PC-9 (cell line): ENCODE measurements around the gene TMEM222. TPM values are rescaled to one million over a fixed set of nuclear protein-coding genes. Genes with fewer than 3 reads are reported as not detected.

Source experiments
- BruUV-seq: library from RNA; stranded (reverse); fragments of 400-500 nt; replicated peaks from 2 replicates; lab custom pipeline; 2021; lab: Mats Ljungman, UMichigan
- CTCF ChIA-PET: fragments of 300-600 bp; sonication (Branson Sonifier 250); formaldehyde crosslinking; loops from one replicate; lab custom pipeline; 2022; ENCODE audit warnings: antibody characterized with exemption; lab: Charles Lee
- POLR2A ChIA-PET: fragments of 300-600 bp; sonication (Branson Sonifier 250); formaldehyde crosslinking; loops from one replicate; lab custom pipeline; 2022; ENCODE audit warnings: antibody characterized with exemption; ENCODE audit not compliant: unreplicated experiment; lab: Charles Lee
- DNase-seq, 2 experiments: peaks; one replicate each; pipeline versions ENCODE4 v3.0.0 to v3.0.0-alpha.2; 2015 to 2022; ENCODE audit warnings: mixed read lengths in 1 of 2
- H2AFZ ChIP-seq: fragments of 200-600 bp; sonication (generic); 2 replicates; pipeline ENCODE4 v1.8.1; 2017; ENCODE audit warnings: antibody characterized with exemption
- H3F3A ChIP-seq: fragments of 200-600 bp; sonication (generic); 2 replicates; pipeline ENCODE4 v1.8.1; 2017; ENCODE audit warnings: antibody characterized with exemption, mild to moderate bottlenecking, low read depth; ENCODE audit not compliant: insufficient read depth
- H3K27ac ChIP-seq: fragments of 200-600 bp; sonication (generic); 2 replicates; pipeline ENCODE4 v1.6.1; 2016; ENCODE audit warnings: mixed run types
- H3K27me3 ChIP-seq: fragments of 200-600 bp; sonication (generic); 2 replicates; pipeline ENCODE4 v1.6.1; 2016; ENCODE audit warnings: low read depth, mixed run types; ENCODE audit not compliant: insufficient read depth
- H3K36me3 ChIP-seq: fragments of 200-600 bp; sonication (generic); 2 replicates; pipeline ENCODE4 v1.6.1; 2016; ENCODE audit warnings: low read depth, mixed run types
- H3K4me1 ChIP-seq: fragments of 200-600 bp; sonication (generic); replicated peaks from 2 replicates; pipeline ENCODE4 v1.6.1; 2016; ENCODE audit warnings: mixed run types; ENCODE audit not compliant: insufficient read depth
- H3K4me2 ChIP-seq: fragments of 200-600 bp; sonication (generic); 2 replicates; pipeline ENCODE4 v1.6.1; 2017; ENCODE audit warnings: mixed run types
- H3K4me3 ChIP-seq: fragments of 200-600 bp; sonication (generic); 2 replicates; pipeline ENCODE4 v1.6.1; 2016; ENCODE audit warnings: mixed run types
- H3K79me2 ChIP-seq: fragments of 200-600 bp; sonication (generic); 2 replicates; pipeline ENCODE4 v1.6.1; 2017; ENCODE audit warnings: low read depth, mixed run types
- H3K9me2 ChIP-seq: fragments of 200-600 bp; sonication (generic); 2 replicates; pipeline ENCODE4 v1.8.1; 2017; ENCODE audit warnings: mild to moderate bottlenecking; ENCODE audit not compliant: insufficient read depth
- H3K9me3 ChIP-seq: fragments of 200-600 bp; sonication (generic); 2 replicates; pipeline ENCODE4 v1.8.1; 2016; ENCODE audit warnings: low read depth; ENCODE audit not compliant: insufficient read depth
- H4K20me1 ChIP-seq: fragments of 200-600 bp; sonication (generic); 2 replicates; pipeline ENCODE4 v1.8.1; 2017; ENCODE audit not compliant: insufficient read depth
- EZH2 ChIP-seq: fragments of 200-600 bp; sonication (generic); IDR thresholded peaks from 2 replicates; pipeline ENCODE4 v1.8.0; 2017; ENCODE audit warnings: antibody characterized with exemption, low read depth
- intact Hi-C: fragments of 100-400 bp; cut with micrococcal nuclease; formaldehyde crosslinking; loops from one replicate; pipeline ENCODE4 v1.10.0; 2022; ENCODE audit not compliant: unreplicated experiment
- total RNA-seq: library from RNA; stranded (reverse); gene quantifications from 2 replicates; pipeline ENCODE4 v1.2.3, GENCODE V29; 2021
- TF ChIP-seq, protein P1 (sequence below): fragments of 200-600 bp; sonication (generic); conservative IDR thresholded peaks from 2 replicates; pipeline ENCODE4 v1.6.1; 2017; ENCODE audit warnings: mixed run types, antibody characterized with exemption, mild to moderate bottlenecking, moderate library complexity

Gene TMEM222
- total RNA-seq, 1 experiment from 2014 or later = 32.8 TPM

DNA sequence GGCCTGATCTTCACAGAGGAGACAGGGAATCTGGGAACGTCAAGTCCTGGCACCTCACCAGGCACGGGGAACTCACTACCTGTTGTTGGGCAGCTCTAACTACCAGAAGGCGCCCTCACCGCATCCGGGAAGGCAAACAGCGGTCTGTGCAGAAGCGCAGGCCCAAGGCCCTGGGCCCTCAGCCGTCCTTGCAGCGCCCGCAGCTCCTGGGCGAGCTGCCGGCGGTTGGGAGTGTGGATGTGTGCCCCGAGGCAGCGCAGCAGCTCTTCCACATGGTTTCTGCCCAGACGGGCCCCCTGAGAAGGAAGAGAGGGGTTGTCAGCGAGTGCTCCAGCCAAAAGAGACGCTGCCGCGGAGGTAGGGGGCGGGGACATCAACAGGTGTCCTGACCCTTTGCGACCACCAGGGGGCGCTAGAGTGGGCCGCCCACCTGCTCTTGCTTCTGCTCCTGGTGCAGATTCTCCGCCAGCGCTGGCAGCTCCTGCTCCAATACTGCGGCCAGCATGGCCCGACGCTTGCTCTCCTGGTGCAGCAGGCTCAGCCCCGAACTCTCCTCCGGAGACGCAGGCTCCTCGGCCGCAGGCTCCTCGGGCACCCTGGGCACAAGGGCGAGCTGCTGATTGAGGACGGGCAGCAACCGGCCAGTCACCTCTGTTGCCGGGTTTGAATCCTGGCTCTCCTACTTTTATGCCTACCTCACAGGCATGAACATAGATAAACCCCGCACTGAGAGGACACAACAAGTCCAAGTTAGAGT is 35.5 kb downstream of the TMEM222 start:
- no peak overlapping the region for H3K4me2 ChIP-seq
- H3K4me1 ChIP-seq = no peaks in the 10 kb centered on the region
- TF ChIP-seq, protein P1, sequence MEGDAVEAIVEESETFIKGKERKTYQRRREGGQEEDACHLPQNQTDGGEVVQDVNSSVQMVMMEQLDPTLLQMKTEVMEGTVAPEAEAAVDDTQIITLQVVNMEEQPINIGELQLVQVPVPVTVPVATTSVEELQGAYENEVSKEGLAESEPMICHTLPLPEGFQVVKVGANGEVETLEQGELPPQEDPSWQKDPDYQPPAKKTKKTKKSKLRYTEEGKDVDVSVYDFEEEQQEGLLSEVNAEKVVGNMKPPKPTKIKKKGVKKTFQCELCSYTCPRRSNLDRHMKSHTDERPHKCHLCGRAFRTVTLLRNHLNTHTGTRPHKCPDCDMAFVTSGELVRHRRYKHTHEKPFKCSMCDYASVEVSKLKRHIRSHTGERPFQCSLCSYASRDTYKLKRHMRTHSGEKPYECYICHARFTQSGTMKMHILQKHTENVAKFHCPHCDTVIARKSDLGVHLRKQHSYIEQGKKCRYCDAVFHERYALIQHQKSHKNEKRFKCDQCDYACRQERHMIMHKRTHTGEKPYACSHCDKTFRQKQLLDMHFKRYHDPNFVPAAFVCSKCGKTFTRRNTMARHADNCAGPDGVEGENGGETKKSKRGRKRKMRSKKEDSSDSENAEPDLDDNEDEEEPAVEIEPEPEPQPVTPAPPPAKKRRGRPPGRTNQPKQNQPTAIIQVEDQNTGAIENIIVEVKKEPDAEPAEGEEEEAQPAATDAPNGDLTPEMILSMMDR = peak; percentile 80
- no peak for TF ChIP-seq EZH2
- no peaks in the 10 kb centered on the region for H3K9me2 ChIP-seq
- no peaks in the 10 kb centered on the region for H3K79me2 ChIP-seq
- H3K27ac ChIP-seq = no peak overlapping the region
- H2AFZ ChIP-seq = no peak overlapping the region
- no TSS peak for BruUV-seq
- H3K9me3 ChIP-seq = no peaks in the 10 kb centered on the region
- POLR2A ChIA-PET = interaction anchor here (0.7 kb wide), 1 partner anchor 55 kb away, joined by 8 read pairs; no protein-coding TSS in a partner anchor
- H4K20me1 ChIP-seq = no peaks in the 10 kb centered on the region
- H3F3A ChIP-seq = no peaks in the 10 kb centered on the region
- H3K27me3 ChIP-seq = no peaks in the 10 kb centered on the region
- H3K4me3 ChIP-seq = no peak overlapping the region
- intact Hi-C loops = no loop called here
- CTCF ChIA-PET = no interaction called here
- no peaks in the 10 kb centered on the region for H3K36me3 ChIP-seq
- peak in 1 of 2 experiments; percentile 41 for DNase-seq

DNA sequence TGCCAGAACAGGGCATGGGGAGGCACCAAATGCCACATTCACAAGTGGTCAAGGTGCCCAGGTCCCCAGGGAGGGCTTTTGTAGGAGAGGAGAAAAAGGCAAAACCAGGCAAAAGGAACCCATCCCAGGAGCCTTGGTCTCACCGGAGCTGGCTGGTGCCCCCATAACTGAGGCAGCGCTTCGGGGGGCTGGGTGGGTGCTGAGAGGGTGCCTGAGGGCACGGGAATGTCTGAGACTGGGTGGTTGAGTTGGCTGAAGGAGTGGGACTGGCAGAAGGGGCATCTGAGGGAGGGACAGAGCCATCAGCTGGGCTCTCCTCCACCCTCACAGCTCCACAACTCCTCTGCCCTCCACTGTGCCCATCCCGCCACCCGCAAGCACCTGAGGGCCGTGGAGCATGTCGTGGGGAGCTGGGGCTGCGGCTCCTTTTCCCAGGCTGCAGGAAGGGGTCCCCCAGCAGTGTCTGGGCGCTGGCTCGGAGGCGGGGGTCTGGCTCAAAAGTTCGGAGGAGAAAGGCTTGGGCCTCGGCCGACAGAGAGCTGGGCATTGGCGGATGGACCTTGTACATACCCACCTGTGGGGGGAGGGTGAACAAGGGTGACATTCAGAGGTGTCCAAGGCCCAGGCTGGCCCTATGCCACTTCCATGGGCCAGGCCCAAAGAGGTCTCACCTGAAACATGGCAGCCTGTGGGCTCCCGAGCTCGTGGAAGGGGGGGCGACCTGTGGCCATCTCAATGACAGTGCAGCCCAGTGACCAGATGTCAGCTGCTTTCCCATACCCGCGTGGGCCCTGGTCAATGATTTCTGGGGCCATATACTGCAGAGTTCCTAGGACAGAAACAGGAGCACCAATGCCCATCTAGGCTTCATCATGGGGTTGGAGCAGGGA is 36.3 kb downstream of the TMEM222 start:
- H2AFZ ChIP-seq = no peak overlapping the region
- no peaks in the 10 kb centered on the region for H3K36me3 ChIP-seq
- TF ChIP-seq, protein P1 = no peak
- TF ChIP-seq EZH2 = no peak
- H3K27ac ChIP-seq = no peak overlapping the region
- intact Hi-C loops = no loop called here
- H3F3A ChIP-seq = no peaks in the 10 kb centered on the region
- no peaks in the 10 kb centered on the region for H3K79me2 ChIP-seq
- no peaks in the 10 kb centered on the region for H3K9me3 ChIP-seq
- CTCF ChIA-PET = no interaction called here
- H3K4me3 ChIP-seq = no peak overlapping the region
- H4K20me1 ChIP-seq = no peaks in the 10 kb centered on the region
- H3K4me1 ChIP-seq = no peaks in the 10 kb centered on the region
- H3K27me3 ChIP-seq = no peaks in the 10 kb centered on the region
- H3K4me2 ChIP-seq = no peak overlapping the region
- no TSS peak for BruUV-seq
- POLR2A ChIA-PET = no interaction called here
- no peaks in the 10 kb centered on the region for H3K9me2 ChIP-seq
- DNase-seq = no peak

DNA sequence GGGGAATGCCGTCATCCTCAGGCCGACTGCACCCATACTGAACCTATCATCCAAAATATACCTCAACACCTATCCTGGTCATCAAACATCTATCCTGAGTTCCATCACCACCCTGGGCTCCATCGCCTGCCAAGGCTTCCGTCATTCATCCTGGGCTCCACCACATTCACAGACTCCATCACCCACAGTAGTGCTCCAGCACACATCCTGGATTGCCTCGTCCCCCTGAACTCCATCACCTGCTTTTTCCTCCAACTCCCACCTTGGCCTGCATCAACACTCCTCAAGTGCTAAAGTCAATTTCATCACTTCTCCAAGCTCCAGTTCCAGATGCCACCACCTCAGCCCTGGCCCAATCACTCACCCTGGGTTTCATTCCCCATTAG is 37.0 kb downstream of the TMEM222 start:
- Histone ChIP-seq H3K27me3 (no peaks in the 10 kb centered on the region), H3K79me2 (no peaks in the 10 kb centered on the region), H3K4me3 (no peak overlapping the region), H3K36me3 (no peaks in the 10 kb centered on the region), H3K4me2 (no peak overlapping the region), H3K9me3 (no peaks in the 10 kb centered on the region), H4K20me1 (no peaks in the 10 kb centered on the region), H3K4me1 (no peaks in the 10 kb centered on the region), H3F3A (no peaks in the 10 kb centered on the region), H2AFZ (no peak overlapping the region), H3K9me2 (no peaks in the 10 kb centered on the region), H3K27ac (no peak overlapping the region)
- ChIA-PET POLR2A (no interaction called here), CTCF (no interaction called here)
- intact Hi-C loops = no loop called here
- BruUV-seq = no TSS peak
- TF ChIP-seq, protein P1 = no peak
- no peak for TF ChIP-seq EZH2
- no peak for DNase-seq
